ENCODE data around the gene GNG10.
A peak's percentile ranks its signal among the peaks of the same experiment; 100 is the strongest.

The GNG10 gene

GRCh38 chr9:111661150-111661801 lies at the start of gene GNG10:
TSS of gene GNG10 (plus strand) at chr9:111661605. CDS start at chr9:111661635, 30 bp downstream.
- TF ChIP-seq GATA3 (IDR thresholded peaks at IDR 0.05; ENCODE audit: low read depth, low read length) (no peak), GATA2 (IDR thresholded peaks at IDR 0.05; ENCODE audit: low read depth, low read length) (peak; percentile 36)

- TF ChIP-seq GATA3 (IDR thresholded peaks at IDR 0.05; ENCODE audit: low read depth, low read length) (no peak), GATA2 (IDR thresholded peaks at IDR 0.05; ENCODE audit: low read depth, low read length) (no peak)
These were observed 47.9 kb upstream of the GNG10 start for GRCh38 chr9:111613436-111614040.

- no peak for TF ChIP-seq GATA3 (IDR thresholded peaks at IDR 0.05; ENCODE audit: low read depth, low read length)
- no peak for TF ChIP-seq GATA2 (IDR thresholded peaks at IDR 0.05; ENCODE audit: low read depth, low read length)
These were observed 45.5 kb upstream of the GNG10 start for GRCh38 chr9:111615928-111616327.

GRCh38 chr9:111621895-111622480 lies 39.4 kb upstream of the GNG10 start:
- TF ChIP-seq GATA3 (IDR thresholded peaks at IDR 0.05; ENCODE audit: low read depth, low read length) (no peak), GATA2 (IDR thresholded peaks at IDR 0.05; ENCODE audit: low read depth, low read length) (no peak)

GRCh38 chr9:111622626-111623025 lies 38.8 kb upstream of the GNG10 start:
- TF ChIP-seq GATA2 (IDR thresholded peaks at IDR 0.05; ENCODE audit: low read depth, low read length) (no peak), GATA3 (IDR thresholded peaks at IDR 0.05; ENCODE audit: low read depth, low read length) (no peak)

- no peak for TF ChIP-seq GATA2 (IDR thresholded peaks at IDR 0.05; ENCODE audit: low read depth, low read length)
These were observed 34.0 kb upstream of the GNG10 start for GRCh38 chr9:111627260-111627963.

GRCh38 chr9:111628411-111628810 lies 33.0 kb upstream of the GNG10 start:
- TF ChIP-seq GATA2 (IDR thresholded peaks at IDR 0.05; ENCODE audit: low read depth, low read length) (no peak), GATA3 (IDR thresholded peaks at IDR 0.05; ENCODE audit: low read depth, low read length) (no peak)

GRCh38 chr9:111630182-111630963 lies 31.0 kb upstream of the GNG10 start:
- TF ChIP-seq GATA2 (IDR thresholded peaks at IDR 0.05; ENCODE audit: low read depth, low read length): no peak

- TF ChIP-seq GATA3 (IDR thresholded peaks at IDR 0.05; ENCODE audit: low read depth, low read length) (no peak), GATA2 (IDR thresholded peaks at IDR 0.05; ENCODE audit: low read depth, low read length) (no peak; the same call in 1 of the 2 replicates)
These were observed 30.5 kb upstream of the GNG10 start for GRCh38 chr9:111630964-111631213.

GRCh38 chr9:111631214-111631971 lies 30.0 kb upstream of the GNG10 start, which contains the start of gene DNAJC25:
TSS of gene DNAJC25 (plus strand) at chr9:111631334. CDS start at chr9:111631408, 74 bp downstream.
- TF ChIP-seq GATA2 (IDR thresholded peaks at IDR 0.05; ENCODE audit: low read depth, low read length): no peak
- no peak for TF ChIP-seq GATA3 (IDR thresholded peaks at IDR 0.05; ENCODE audit: low read depth, low read length)

- TF ChIP-seq GATA2 (IDR thresholded peaks at IDR 0.05; ENCODE audit: low read depth, low read length): no peak
- no peak for TF ChIP-seq GATA3 (IDR thresholded peaks at IDR 0.05; ENCODE audit: low read depth, low read length)
These were observed 29.3 kb upstream of the GNG10 start for GRCh38 chr9:111632060-111632459.

GRCh38 chr9:111632695-111633388 lies 28.6 kb upstream of the GNG10 start:
- TF ChIP-seq GATA3 (IDR thresholded peaks at IDR 0.05; ENCODE audit: low read depth, low read length) (no peak), GATA2 (IDR thresholded peaks at IDR 0.05; ENCODE audit: low read depth, low read length) (no peak)

GRCh38 chr9:111633389-111633736 lies 28.0 kb upstream of the GNG10 start:
- no peak for TF ChIP-seq GATA2 (IDR thresholded peaks at IDR 0.05; ENCODE audit: low read depth, low read length)
- no peak for TF ChIP-seq GATA3 (IDR thresholded peaks at IDR 0.05; ENCODE audit: low read depth, low read length)

Data from SH-SY5Y (cell line).